CD4-positive, alpha-beta T cell treated with Interleukin-6 at 100 ng/mL for 8 hours (primary cell): ENCODE data around the gene SH3BP5.

ENCODE experiments used
- DNase-seq: peaks from one replicate; pipeline ENCODE4 v3.0.0-alpha.2; 2020; ENCODE audit warnings: mixed read lengths, low spot score

Gene SH3BP5

GRCh38 chr3:15276028-15276724 lies 56.2 kb downstream of the SH3BP5 start:
- no peak for DNase-seq

GRCh38 chr3:15273227-15273626 lies 59.2 kb downstream of the SH3BP5 start:
- no peak for DNase-seq

- DNase-seq, result no peak
These were observed 59.8 kb downstream of the SH3BP5 start for GRCh38 chr3:15272426-15273196.

- DNase-seq, result peak; percentile 92
These were observed 60.5 kb downstream of the SH3BP5 start for GRCh38 chr3:15271785-15272381.

GRCh38 chr3:15271030-15271429 lies 61.4 kb downstream of the SH3BP5 start:
- DNase-seq, result no peak

GRCh38 chr3:15269091-15269989 lies 63.0 kb downstream of the SH3BP5 start:
- peak; percentile 91 for DNase-seq

GRCh38 chr3:15268033-15268631 lies 64.3 kb downstream of the SH3BP5 start:
- peak; percentile 87 for DNase-seq

GRCh38 chr3:15267502-15267901 lies 64.9 kb downstream of the SH3BP5 start:
- DNase-seq, result no peak

- no peak for DNase-seq
These were observed 65.6 kb downstream of the SH3BP5 start for GRCh38 chr3:15266510-15267376.

- no peak for DNase-seq
These were observed 66.5 kb downstream of the SH3BP5 start for GRCh38 chr3:15265655-15266509.

GRCh38 chr3:15264486-15264885 lies 67.9 kb downstream of the SH3BP5 start:
- no peak for DNase-seq

GRCh38 chr3:15263926-15264325 lies 68.5 kb downstream of the SH3BP5 start:
- DNase-seq, result no peak

- no peak for DNase-seq
These were observed 69.3 kb downstream of the SH3BP5 start for GRCh38 chr3:15263120-15263519.

- DNase-seq, result no peak
These were observed 70.4 kb downstream of the SH3BP5 start for GRCh38 chr3:15262021-15262420.

- DNase-seq, result no peak
These were observed 71.1 kb downstream of the SH3BP5 start for GRCh38 chr3:15261274-15261673.

GRCh38 chr3:15260531-15260930 lies 71.9 kb downstream of the SH3BP5 start:
- no peak for DNase-seq

GRCh38 chr3:15258720-15259119 lies 73.7 kb downstream of the SH3BP5 start:
- DNase-seq, result no peak

GRCh38 chr3:15256861-15257341 lies 75.5 kb downstream of the SH3BP5 start:
- no peak for DNase-seq

GRCh38 chr3:15255215-15255614 lies 77.2 kb downstream of the SH3BP5 start:
- no peak for DNase-seq
